ENCODE measurements around the gene CAGE1.

Gene CAGE1

DNA sequence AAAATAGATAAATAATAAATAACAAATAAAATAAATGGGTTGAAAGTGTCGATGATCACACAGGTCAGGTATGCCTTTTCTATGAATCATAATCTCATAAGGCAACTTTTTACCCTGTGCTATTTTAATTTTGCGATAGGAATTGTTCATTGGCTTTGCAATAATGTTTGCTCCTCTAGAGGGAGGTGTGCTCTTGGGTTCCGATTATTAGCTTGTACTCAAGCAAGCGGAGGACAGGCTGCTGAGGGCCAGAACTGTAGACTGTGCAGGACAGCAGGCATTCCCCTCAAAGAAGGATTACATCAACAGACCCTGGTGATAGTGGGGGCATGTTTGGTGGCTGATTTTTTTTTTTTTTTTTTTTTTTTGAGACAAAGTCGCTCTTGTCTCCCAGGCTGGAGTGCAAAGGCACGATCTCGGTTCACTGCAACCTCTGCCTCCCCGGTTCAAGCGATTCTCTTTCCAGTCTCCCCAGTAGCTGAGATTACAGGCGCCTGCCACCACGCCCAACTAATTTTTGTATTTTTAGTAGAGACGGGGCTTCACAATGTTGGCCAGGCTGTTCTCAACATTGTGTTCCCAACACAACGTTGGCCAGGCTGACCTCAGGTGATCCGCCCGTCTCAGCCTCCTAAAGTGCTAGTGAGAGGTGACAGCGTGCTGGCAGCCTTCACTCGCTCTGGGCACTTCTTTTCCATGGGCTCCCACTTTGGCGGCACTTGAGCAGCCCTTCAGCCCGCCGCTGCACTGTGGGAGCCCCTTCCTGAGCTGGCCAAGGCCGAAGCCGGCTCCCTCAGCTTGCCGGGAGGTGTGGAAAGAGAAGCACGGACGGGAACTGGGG is 35.6 kb upstream of the CAGE1 start:
- peak; percentile 60 for DNase-seq (ENCODE audit: low read depth)
- H3K4me3 ChIP-seq (ENCODE audit: low read depth, low read length) = no peak overlapping the region
- TF ChIP-seq, protein P1, sequence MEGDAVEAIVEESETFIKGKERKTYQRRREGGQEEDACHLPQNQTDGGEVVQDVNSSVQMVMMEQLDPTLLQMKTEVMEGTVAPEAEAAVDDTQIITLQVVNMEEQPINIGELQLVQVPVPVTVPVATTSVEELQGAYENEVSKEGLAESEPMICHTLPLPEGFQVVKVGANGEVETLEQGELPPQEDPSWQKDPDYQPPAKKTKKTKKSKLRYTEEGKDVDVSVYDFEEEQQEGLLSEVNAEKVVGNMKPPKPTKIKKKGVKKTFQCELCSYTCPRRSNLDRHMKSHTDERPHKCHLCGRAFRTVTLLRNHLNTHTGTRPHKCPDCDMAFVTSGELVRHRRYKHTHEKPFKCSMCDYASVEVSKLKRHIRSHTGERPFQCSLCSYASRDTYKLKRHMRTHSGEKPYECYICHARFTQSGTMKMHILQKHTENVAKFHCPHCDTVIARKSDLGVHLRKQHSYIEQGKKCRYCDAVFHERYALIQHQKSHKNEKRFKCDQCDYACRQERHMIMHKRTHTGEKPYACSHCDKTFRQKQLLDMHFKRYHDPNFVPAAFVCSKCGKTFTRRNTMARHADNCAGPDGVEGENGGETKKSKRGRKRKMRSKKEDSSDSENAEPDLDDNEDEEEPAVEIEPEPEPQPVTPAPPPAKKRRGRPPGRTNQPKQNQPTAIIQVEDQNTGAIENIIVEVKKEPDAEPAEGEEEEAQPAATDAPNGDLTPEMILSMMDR (IDR thresholded peaks at IDR 0.05; ENCODE audit: low read depth, low read length) = peak; percentile 37
- TF ChIP-seq, protein P2, sequence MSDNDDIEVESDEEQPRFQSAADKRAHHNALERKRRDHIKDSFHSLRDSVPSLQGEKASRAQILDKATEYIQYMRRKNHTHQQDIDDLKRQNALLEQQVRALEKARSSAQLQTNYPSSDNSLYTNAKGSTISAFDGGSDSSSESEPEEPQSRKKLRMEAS (IDR thresholded peaks at IDR 0.05; ENCODE audit: low read depth, low read length) = no peak
- TF ChIP-seq MYC (IDR thresholded peaks at IDR 0.05; ENCODE audit: low read depth, low read length) = no peak

DNA sequence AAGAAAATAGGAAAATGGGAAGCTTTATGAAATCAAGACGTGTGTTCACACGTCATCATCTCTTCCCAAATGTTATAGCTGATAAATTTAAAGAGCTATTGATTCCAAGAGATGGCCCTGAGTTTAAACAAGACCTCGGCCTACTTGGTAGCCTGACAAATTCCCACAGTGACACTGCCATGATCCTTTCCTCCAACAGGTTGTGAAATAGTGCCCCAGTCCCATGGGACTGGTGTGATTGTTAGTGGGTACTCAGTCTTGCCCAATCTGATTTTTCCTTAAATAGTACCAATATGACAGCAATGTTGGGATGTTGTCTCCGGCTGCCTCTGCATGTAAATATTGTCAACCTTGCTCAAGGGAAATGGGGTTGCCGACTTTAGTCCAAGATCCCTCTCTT is 34.5 kb upstream of the CAGE1 start:
- H3K4me3 ChIP-seq (ENCODE audit: low read depth, low read length) = no peak overlapping the region
- peak; percentile 18 for DNase-seq (ENCODE audit: low read depth)
- TF ChIP-seq POLR2A (IDR thresholded peaks at IDR 0.05; ENCODE audit: extremely low read depth, insufficient read length) = no peak
- TF ChIP-seq, protein P1 (IDR thresholded peaks at IDR 0.05; ENCODE audit: low read depth, low read length) = no peak
- TF ChIP-seq, protein P2 (IDR thresholded peaks at IDR 0.05; ENCODE audit: low read depth, low read length) = no peak
- TF ChIP-seq MYC (IDR thresholded peaks at IDR 0.05; ENCODE audit: low read depth, low read length) = no peak

DNA sequence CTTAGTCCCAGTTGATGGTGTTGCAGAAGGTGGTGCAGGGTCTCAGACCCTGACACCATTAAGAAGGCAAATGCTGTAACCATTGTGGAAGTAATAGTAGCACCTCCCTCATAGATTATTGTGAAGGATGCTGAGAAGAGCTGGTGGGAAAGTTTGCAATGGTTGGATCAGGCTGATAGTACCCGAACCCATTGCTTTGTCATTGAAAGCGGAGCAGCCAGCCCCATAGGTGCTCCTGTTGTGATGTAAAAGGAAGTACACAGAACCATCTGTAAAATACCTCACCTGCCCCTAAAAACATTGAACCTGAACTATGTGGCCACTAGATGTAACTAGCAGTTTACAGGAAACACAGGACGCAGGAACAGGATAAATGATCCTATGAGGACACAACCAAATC is 31.5 kb upstream of the CAGE1 start:
- no peak for DNase-seq (ENCODE audit: low read depth)
- TF ChIP-seq, protein P2 (IDR thresholded peaks at IDR 0.05; ENCODE audit: low read depth, low read length) = no peak
- TF ChIP-seq, protein P1 (IDR thresholded peaks at IDR 0.05; ENCODE audit: low read depth, low read length) = no peak
- TF ChIP-seq MYC (IDR thresholded peaks at IDR 0.05; ENCODE audit: low read depth, low read length) (no peak), POLR2A (IDR thresholded peaks at IDR 0.05; ENCODE audit: extremely low read depth, insufficient read length) (no peak)
- no peak overlapping the region for H3K4me3 ChIP-seq (ENCODE audit: low read depth, low read length)

DNA sequence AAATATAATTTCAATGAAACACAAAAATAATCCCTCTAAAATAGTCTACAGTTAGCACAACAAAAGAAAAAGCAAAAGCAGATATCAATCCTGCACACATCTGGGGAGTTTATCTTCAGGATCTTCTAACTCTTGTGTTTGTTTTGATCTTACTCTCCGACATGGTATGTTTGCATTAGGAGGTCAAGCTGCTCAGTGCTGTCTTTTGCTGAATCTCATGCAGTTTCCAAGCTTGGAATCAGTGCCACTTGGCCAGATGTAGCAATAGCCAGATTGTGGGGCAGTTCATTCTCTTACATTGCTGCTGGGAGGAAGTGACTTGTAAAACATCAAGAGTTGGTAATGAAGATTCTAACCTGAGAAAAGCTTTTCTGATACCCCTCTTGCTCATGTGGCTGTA is 29.5 kb upstream of the CAGE1 start:
- no peak overlapping the region for H3K4me3 ChIP-seq (ENCODE audit: low read depth, low read length)
- TF ChIP-seq, protein P2 (IDR thresholded peaks at IDR 0.05; ENCODE audit: low read depth, low read length) = no peak
- TF ChIP-seq MYC (IDR thresholded peaks at IDR 0.05; ENCODE audit: low read depth, low read length) = no peak
- TF ChIP-seq, protein P1 (IDR thresholded peaks at IDR 0.05; ENCODE audit: low read depth, low read length) = no peak
- no peak for TF ChIP-seq POLR2A (IDR thresholded peaks at IDR 0.05; ENCODE audit: extremely low read depth, insufficient read length)
- peak; percentile 16 for DNase-seq (ENCODE audit: low read depth)

DNA sequence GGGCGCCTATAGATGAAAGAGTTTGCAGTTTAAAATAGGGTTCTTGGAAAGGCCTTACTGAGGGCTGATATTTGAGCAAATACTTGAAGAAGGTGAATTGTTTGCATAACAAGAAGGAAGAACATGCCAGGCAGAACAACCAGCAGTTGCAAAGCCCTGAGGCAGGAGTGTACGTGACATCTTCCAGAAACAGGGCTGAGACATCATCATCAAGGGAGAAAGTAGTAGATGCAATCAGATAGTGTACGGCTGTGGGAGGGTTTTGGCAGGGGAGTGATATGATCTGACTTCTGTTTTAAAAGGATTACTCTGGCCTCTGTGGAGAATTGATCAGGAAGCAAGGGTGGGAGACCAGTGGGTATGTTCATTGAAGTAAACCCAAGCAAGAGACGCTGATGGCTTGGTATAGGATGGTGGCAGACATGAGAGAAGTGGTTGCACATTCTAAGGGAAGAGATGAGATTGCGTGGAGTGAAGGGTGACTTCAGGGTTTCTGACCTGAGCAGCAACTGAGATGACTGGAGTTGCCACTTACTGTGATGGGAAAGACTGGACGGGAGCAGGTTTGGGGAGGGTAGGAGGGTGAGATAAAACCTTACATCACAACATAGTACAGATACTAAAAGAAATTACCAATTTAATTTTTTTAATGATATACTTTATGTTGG is 28.8 kb upstream of the CAGE1 start:
- no peak overlapping the region for H3K4me3 ChIP-seq (ENCODE audit: low read depth, low read length)
- TF ChIP-seq MYC (IDR thresholded peaks at IDR 0.05; ENCODE audit: low read depth, low read length) (no peak), POLR2A (IDR thresholded peaks at IDR 0.05; ENCODE audit: extremely low read depth, insufficient read length) (no peak)
- TF ChIP-seq, protein P1 (IDR thresholded peaks at IDR 0.05; ENCODE audit: low read depth, low read length) = no peak
- TF ChIP-seq, protein P2 (IDR thresholded peaks at IDR 0.05; ENCODE audit: low read depth, low read length) = no peak
- DNase-seq (ENCODE audit: low read depth) = no peak
